Right lobe of liver (tissue), 6 donors: ENCODE data around the gene AHCYL2. TPM values are rescaled to one million over a fixed set of nuclear protein-coding genes. Genes with fewer than 3 reads are reported as not detected.

Experiments
- ATAC-seq, 4 donors: fragments of 200-7000 bp; cut with Tn5 transposase; one replicate each; pipeline ENCODE4 v1.9.1; 2020; ENCODE audit warnings: mild to moderate bottlenecking in 4 of 4, moderate library complexity in 4 of 4
- DNase-seq, 3 donors: peaks; one replicate each; pipeline ENCODE4 v3.0.0-alpha.2; 2020
- H3K27ac ChIP-seq, 3 donors: fragments of 200-600 bp; one replicate each; pipeline ENCODE4 v1.8.0; 2022
- H3K27me3 ChIP-seq, 2 donors: fragments of 200-600 bp; one replicate each; pipeline ENCODE4 v1.8.0; 2022
- H3K36me3 ChIP-seq, 4 donors: fragments of 200-600 bp; sonication (generic) in 1 of 4; one replicate each; pipeline versions ENCODE4 v1.5.1 to v1.8.0; 2017 to 2022; ENCODE audit warnings: control low read depth in 1 of 4
- H3K4me1 ChIP-seq, 4 donors: fragments of 200-600 bp; sonication (generic) in 1 of 4; one replicate each; pipeline versions ENCODE4 v1.5.1 to v1.8.0; 2017 to 2022; ENCODE audit warnings: control low read depth in 1 of 4
- H3K4me3 ChIP-seq, 3 donors: fragments of 200-600 bp; one replicate each; pipeline ENCODE4 v1.8.0; 2022
- H3K9me3 ChIP-seq, 4 donors: fragments of 200-600 bp; sonication (generic) in 1 of 4; one replicate each; pipeline versions ENCODE4 v1.5.1 to v1.8.0; 2017 to 2022; ENCODE audit warnings: control low read depth in 1 of 4
- CTCF ChIP-seq, 4 donors: fragments of 200-600 bp in 3 of 4; fragments of 450-650 bp in 1 of 4; IDR thresholded peaks; one replicate each; pipeline versions ENCODE4 v1.5.1 to v1.8.0; 2016 to 2022; ENCODE audit warnings: antibody characterized with exemption in 4 of 4, mild to moderate bottlenecking in 2 of 4
- POLR2A ChIP-seq: fragments of 450-650 bp; IDR thresholded peaks from one replicate; pipeline ENCODE4 v1.6.1; 2017; ENCODE audit warnings: antibody characterized with exemption, mild to moderate bottlenecking
- WGBS: methylation state at CpG from one replicate; pipeline ENCODE4 v1.1.6; 2018; ENCODE audit warnings: low coverage, low lambda C conversion rate; ENCODE audit not compliant: insufficient coverage; ENCODE audit errors: missing lambda C conversion rate; 5-methylcytosine and 5-hydroxymethylcytosine counted together
- intact Hi-C, 2 donors: fragments of 100-400 bp; cut with DNase I; formaldehyde crosslinking; loops; one replicate each; pipeline versions ENCODE4 v1.11.2 to v1.14.1; 2022
- total RNA-seq, 6 experiments: library from RNA; depleted of rRNA in 2 of 6; stranded (reverse); fragments of >200 nt in 2 of 6; fragmentation: NEBNext Ultra II Directional in 3 of 6; extraction: Animal tissue kit (Norgen Biotek cat#: 25700) in 3 of 6; gene quantifications; one replicate each; pipeline versions ENCODE4 v1.1.0 to v1.2.4, GENCODE V29; 2016 to 2023
- donor health status: DM: no; HTN: yes; CAD: no.
- donor health status: DM: no; HTN: no; CAD: no.
- donor health status: DM: no; HTN: no; CAD: no.
- donor health status: DM: no; HTN: yes; CAD: no.
- donor health status: DM: no; HTN: yes; CAD: no.

The AHCYL2 gene
- total RNA-seq, 6 experiments from 2014 or later: 6.1 to 9.3 (median 8.0) TPM

GRCh38 chr7:129191272-129191671 lies 33.6 kb upstream of the AHCYL2 start:
- no peak for ATAC-seq

GRCh38 chr7:129193892-129194291 lies 30.9 kb upstream of the AHCYL2 start:
- Histone ChIP-seq H3K9me3 (no peaks in the 10 kb centered on the region), H3K4me1 (peaks cover 0 to 16% (median 0%) of the 10 kb centered on the region in 4 donors), H3K27ac (no peak overlapping the region), H3K36me3 (no peaks in the 10 kb centered on the region), H3K27me3 (no peaks in the 10 kb centered on the region), H3K4me3 (no peak overlapping the region)
- no peak for DNase-seq
- intact Hi-C loops: no loop called here
- WGBS: 73% methylated on average over 2 of the region's 3 CpGs
- no peak for TF ChIP-seq POLR2A
- ATAC-seq: no peak

More at GRCh38 chr7:129191272-129191671, 33.6 kb upstream of the AHCYL2 start:
- 49% methylated on average over 3 of the region's 3 CpGs for WGBS
- Histone ChIP-seq H3K36me3 (no peaks in the 10 kb centered on the region), H3K4me1 (peaks cover 0 to 16% (median 0%) of the 10 kb centered on the region in 4 donors), H3K27ac (no peak overlapping the region), H3K9me3 (no peaks in the 10 kb centered on the region), H3K4me3 (no peak overlapping the region), H3K27me3 (no peaks in the 10 kb centered on the region)
- TF ChIP-seq CTCF (IDR thresholded peaks at IDR 0.05): no peak
- no peak for TF ChIP-seq POLR2A
- DNase-seq: no peak
- intact Hi-C loops: no loop called here

- H3K4me3 ChIP-seq: no peak overlapping the region
- ATAC-seq (no peak), DNase-seq (no peak)
- WGBS: 61% methylated on average over 4 of the region's 4 CpGs
- H3K27me3 ChIP-seq: no peaks in the 10 kb centered on the region
- no peaks in the 10 kb centered on the region for H3K36me3 ChIP-seq
- TF ChIP-seq POLR2A: no peak
- TF ChIP-seq CTCF (IDR thresholded peaks at IDR 0.05): no peak
- intact Hi-C loops: no loop called here
- H3K9me3 ChIP-seq: no peaks in the 10 kb centered on the region
- no peak overlapping the region for H3K27ac ChIP-seq
- peaks cover 0 to 20% (median 8%) of the 10 kb centered on the region in 4 donors for H3K4me1 ChIP-seq
Measured at GRCh38 chr7:129197771-129198170, 27.1 kb upstream of the AHCYL2 start.

- DNase-seq: no peak
- intact Hi-C loops: no loop called here
- ATAC-seq: no peak
- no peak overlapping the region for H3K27ac ChIP-seq
- no peak for TF ChIP-seq CTCF (IDR thresholded peaks at IDR 0.05)
- TF ChIP-seq POLR2A: no peak
- H3K9me3 ChIP-seq: no peaks in the 10 kb centered on the region
- peaks cover 0 to 30% (median 12%) of the 10 kb centered on the region in 4 donors for H3K4me1 ChIP-seq
- H3K36me3 ChIP-seq: no peaks in the 10 kb centered on the region
- H3K27me3 ChIP-seq: no peaks in the 10 kb centered on the region
- WGBS: 84% methylated on average over 4 of the region's 4 CpGs
- H3K4me3 ChIP-seq: no peak overlapping the region
Measured at GRCh38 chr7:129199406-129199805, 25.4 kb upstream of the AHCYL2 start.

GRCh38 chr7:129202058-129202777 lies 22.6 kb upstream of the AHCYL2 start:
- Histone ChIP-seq H3K4me3 (no peak overlapping the region), H3K9me3 (no peaks in the 10 kb centered on the region), H3K4me1 (peaks cover 0 to 30% (median 12%) of the 10 kb centered on the region in 4 donors), H3K27ac (peak overlapping the region in 2 of 3 donors; percentile 73), H3K27me3 (no peaks in the 10 kb centered on the region), H3K36me3 (no peaks in the 10 kb centered on the region)
- DNase-seq (no peak), ATAC-seq (peak; percentile 8 to 37 (median 28))
- TF ChIP-seq CTCF (IDR thresholded peaks at IDR 0.05): no peak
- TF ChIP-seq POLR2A: no peak
- intact Hi-C loops: no loop called here
- 73% methylated on average over 8 of the region's 8 CpGs for WGBS
